Tibial nerve (tissue), 4 donors: ENCODE results near the gene COL6A2. TPM values are rescaled to one million over a fixed set of nuclear protein-coding genes. Genes with fewer than 3 reads are reported as not detected.
"Not testable (repeated sequence)": the region's sequence is repeated elsewhere in the genome, so short reads cannot be mapped to it uniquely, and the experiment has no call there.

Source experiments
- DNase-seq, 2 donors: peaks; one replicate each; pipeline ENCODE4 v3.0.0-alpha.2; 2019; ENCODE audit warnings: low spot score in 2 of 2
- H3K27ac ChIP-seq, 4 donors: fragments of 200-600 bp; sonication (generic) in 3 of 4; one replicate each; pipeline ENCODE4 v1.5.1; 2017 to 2019; ENCODE audit warnings: mild to moderate bottlenecking in 1 of 4
- H3K27me3 ChIP-seq, 2 donors: fragments of 200-600 bp; sonication (generic) in 1 of 2; one replicate each; pipeline versions ENCODE4 v1.5.1 to v1.6.0; 2017 to 2019
- H3K36me3 ChIP-seq, 3 donors: fragments of 200-600 bp; sonication (generic); one replicate each; pipeline ENCODE4 v1.5.1; 2018 to 2019
- H3K4me1 ChIP-seq, 4 donors: fragments of 200-600 bp; sonication (generic) in 3 of 4; one replicate each; pipeline ENCODE4 v1.5.1; 2017 to 2019
- H3K4me3 ChIP-seq, 4 donors: fragments of 200-600 bp; sonication (generic) in 3 of 4; one replicate each; pipeline ENCODE4 v1.5.1; 2017 to 2019; ENCODE audit warnings: mild to moderate bottlenecking in 1 of 4, moderate library complexity in 1 of 4
- H3K9me3 ChIP-seq, 4 donors: fragments of 200-600 bp; sonication (generic) in 3 of 4; one replicate each; pipeline ENCODE4 v1.5.1; 2017 to 2019
- EP300 ChIP-seq, 2 donors: sonication (generic); formaldehyde crosslinking; IDR thresholded peaks; one replicate each; pipeline ENCODE4 v1.6.1; 2017; ENCODE audit warnings: antibody characterized with exemption in 2 of 2, mild to moderate bottlenecking in 1 of 2
- POLR2A ChIP-seq, 2 donors: fragments of 450-650 bp; IDR thresholded peaks; one replicate each; pipeline ENCODE4 v1.6.1; 2017; ENCODE audit warnings: antibody characterized with exemption in 2 of 2, mild to moderate bottlenecking in 2 of 2, moderate library complexity in 2 of 2
- WGBS, 2 donors: methylation state at CpG; one replicate each; pipeline ENCODE4 v1.1.5; 2018; 5-methylcytosine and 5-hydroxymethylcytosine counted together
- total RNA-seq, 4 donors: library from RNA; depleted of rRNA; stranded (reverse); fragments of >200 nt; gene quantifications; one replicate each; pipeline ENCODE4 v1.1.0, GENCODE V29; 2016
- TF ChIP-seq, protein P1 (sequence below), 5 experiments: fragments of 200-600 bp in 3 of 5; fragments of 450-650 bp in 2 of 5; sonication (generic) in 3 of 5; IDR thresholded peaks; one replicate each; pipeline ENCODE4 v1.5.1; 2016 to 2019; ENCODE audit warnings: antibody characterized with exemption in 5 of 5, mild to moderate bottlenecking in 3 of 5, moderate library complexity in 2 of 5

Gene COL6A2
- total RNA-seq, 4 donors from 2014 or later = 470 to 1,210 (median 744) TPM

GRCh38 chr21:46067505-46068201, 30.3 kb upstream of the COL6A2 start:
- Histone ChIP-seq H3K4me1 (peaks cover 0 to 38% (median 23%) of the 10 kb centered on the region in 4 donors), H3K9me3 (peaks cover 0 to 4% (median 0%) of the 10 kb centered on the region in 4 donors), H3K36me3 (no peaks in the 10 kb centered on the region), H3K27me3 (peaks cover 0 to 5% of the 10 kb centered on the region in 2 donors), H3K27ac (peak overlapping the region; percentile 45 to 86 (median 78)), H3K4me3 (no peak overlapping the region)
- no peak for TF ChIP-seq EP300 (IDR thresholded peaks at IDR 0.05)
- TF ChIP-seq POLR2A (IDR thresholded peaks at IDR 0.05) = no peak
- TF ChIP-seq, protein P1, sequence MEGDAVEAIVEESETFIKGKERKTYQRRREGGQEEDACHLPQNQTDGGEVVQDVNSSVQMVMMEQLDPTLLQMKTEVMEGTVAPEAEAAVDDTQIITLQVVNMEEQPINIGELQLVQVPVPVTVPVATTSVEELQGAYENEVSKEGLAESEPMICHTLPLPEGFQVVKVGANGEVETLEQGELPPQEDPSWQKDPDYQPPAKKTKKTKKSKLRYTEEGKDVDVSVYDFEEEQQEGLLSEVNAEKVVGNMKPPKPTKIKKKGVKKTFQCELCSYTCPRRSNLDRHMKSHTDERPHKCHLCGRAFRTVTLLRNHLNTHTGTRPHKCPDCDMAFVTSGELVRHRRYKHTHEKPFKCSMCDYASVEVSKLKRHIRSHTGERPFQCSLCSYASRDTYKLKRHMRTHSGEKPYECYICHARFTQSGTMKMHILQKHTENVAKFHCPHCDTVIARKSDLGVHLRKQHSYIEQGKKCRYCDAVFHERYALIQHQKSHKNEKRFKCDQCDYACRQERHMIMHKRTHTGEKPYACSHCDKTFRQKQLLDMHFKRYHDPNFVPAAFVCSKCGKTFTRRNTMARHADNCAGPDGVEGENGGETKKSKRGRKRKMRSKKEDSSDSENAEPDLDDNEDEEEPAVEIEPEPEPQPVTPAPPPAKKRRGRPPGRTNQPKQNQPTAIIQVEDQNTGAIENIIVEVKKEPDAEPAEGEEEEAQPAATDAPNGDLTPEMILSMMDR (IDR thresholded peaks at IDR 0.05) = no peak
- 76 to 83% methylated on average over 28 to 32 of the region's 32 CpGs for WGBS, 2 donors
- DNase-seq = no peak

DNA sequence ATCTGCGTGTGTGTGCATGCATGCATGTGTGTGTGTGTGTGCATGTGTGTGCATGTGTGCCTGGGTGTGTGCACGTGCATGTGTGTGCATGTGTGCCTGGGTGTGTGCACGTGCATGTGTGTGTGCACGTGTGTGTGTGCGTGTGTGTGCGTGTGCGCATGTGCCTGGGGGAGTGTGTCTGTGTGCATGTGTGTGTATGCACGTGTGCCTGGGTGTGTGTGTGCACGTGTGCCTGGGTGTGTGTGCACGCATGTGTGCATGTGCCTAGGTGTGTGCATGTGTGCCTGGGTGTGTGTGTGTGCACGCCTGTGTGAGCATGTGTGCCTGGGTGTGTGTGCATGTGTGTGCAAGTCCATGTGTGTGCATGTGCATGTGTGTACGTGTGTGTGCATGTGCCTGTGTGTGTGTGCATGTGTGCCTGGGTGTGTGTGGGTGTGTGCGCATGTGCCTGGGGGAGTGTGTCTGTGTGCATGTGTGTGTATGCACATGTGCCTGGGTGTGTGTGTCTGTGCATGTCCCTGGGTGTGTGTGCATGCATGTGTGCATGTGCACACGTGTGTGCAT, 29.3 kb upstream of the COL6A2 start:
- TF ChIP-seq, protein P1 (IDR thresholded peaks at IDR 0.05) = no peak
- WGBS, 2 donors = 78 to 89% methylated on average over 12 to 13 of the region's 14 CpGs
- H3K27me3 ChIP-seq = peaks cover 0 to 5% of the 10 kb centered on the region in 2 donors
- no peak overlapping the region for H3K4me3 ChIP-seq
- no peaks in the 10 kb centered on the region for H3K36me3 ChIP-seq
- no peaks in the 10 kb centered on the region for H3K9me3 ChIP-seq
- DNase-seq = no peak
- H3K27ac ChIP-seq = no peak overlapping the region
- H3K4me1 ChIP-seq = peaks cover 0 to 38% (median 23%) of the 10 kb centered on the region in 4 donors

DNA sequence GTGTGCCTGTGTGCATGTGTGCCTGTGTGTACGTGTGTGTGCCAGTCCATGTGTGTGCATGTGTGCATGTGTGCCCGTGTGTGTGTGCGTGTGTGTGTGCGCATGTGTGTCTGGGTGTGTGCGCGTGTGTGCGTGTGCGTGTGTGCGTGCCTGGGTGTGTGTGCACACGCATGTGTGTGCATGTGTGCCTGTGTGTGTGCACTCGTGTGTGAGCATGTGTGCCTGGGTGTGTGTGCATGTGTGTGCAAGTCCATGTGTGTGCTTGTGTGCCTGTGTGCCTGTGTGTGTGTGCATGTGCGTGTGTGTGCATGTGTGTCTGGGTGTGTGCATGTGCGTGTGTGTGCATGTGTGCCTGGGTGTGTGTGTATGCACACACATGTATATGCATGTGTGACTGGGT, 28.7 kb upstream of the COL6A2 start:
- Histone ChIP-seq H3K9me3 (no peaks in the 10 kb centered on the region), H3K27me3 (peaks cover 0 to 5% of the 10 kb centered on the region in 2 donors), H3K4me1 (peaks cover 0 to 38% (median 23%) of the 10 kb centered on the region in 4 donors), H3K36me3 (no peaks in the 10 kb centered on the region), H3K27ac (no peak overlapping the region), H3K4me3 (no peak overlapping the region)
- no peak for DNase-seq
- TF ChIP-seq POLR2A (IDR thresholded peaks at IDR 0.05) = no peak
- TF ChIP-seq EP300 (IDR thresholded peaks at IDR 0.05) = no peak
- TF ChIP-seq, protein P1 (IDR thresholded peaks at IDR 0.05) = no peak
- WGBS, 2 donors = 81 to 87% methylated on average over 12 to 13 of the region's 13 CpGs

- TF ChIP-seq POLR2A (IDR thresholded peaks at IDR 0.05) = no peak
- TF ChIP-seq EP300 (IDR thresholded peaks at IDR 0.05) = no peak
- TF ChIP-seq, protein P1 (IDR thresholded peaks at IDR 0.05) = no peak
- Histone ChIP-seq H3K36me3 (no peaks in the 10 kb centered on the region), H3K27me3 (peaks cover 0 to 5% of the 10 kb centered on the region in 2 donors), H3K4me1 (peaks cover 0 to 36% (median 23%) of the 10 kb centered on the region in 4 donors), H3K27ac (no peak overlapping the region), H3K4me3 (no peak overlapping the region), H3K9me3 (no peaks in the 10 kb centered on the region)
- WGBS, 2 donors = 76 to 79% methylated on average over 21 of the region's 21 CpGs
- DNase-seq = no peak
Observed at GRCh38 chr21:46069719-46070279, 28.1 kb upstream of the COL6A2 start.

DNA sequence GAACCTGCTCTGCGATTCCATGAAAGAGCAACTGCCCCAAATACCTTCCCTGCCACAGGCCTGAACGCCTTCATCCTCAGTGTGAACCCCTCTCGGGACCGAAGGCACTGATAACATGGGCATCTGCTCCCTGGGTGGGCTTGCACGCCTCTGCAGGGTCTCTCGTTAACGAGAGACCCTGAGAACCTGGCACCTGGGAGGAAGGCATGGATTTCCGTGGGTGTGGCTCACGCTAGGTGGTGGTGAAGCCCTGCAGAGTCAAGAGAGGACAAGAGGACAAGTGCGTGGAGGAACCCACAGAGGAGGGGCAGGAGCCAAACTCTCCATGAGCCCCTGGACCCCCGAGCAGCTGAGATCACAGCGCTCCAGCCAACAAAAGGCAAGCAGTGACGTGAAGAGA, 26.8 kb upstream of the COL6A2 start:
- no peak overlapping the region for H3K4me3 ChIP-seq
- no peaks in the 10 kb centered on the region for H3K27me3 ChIP-seq
- H3K9me3 ChIP-seq = no peaks in the 10 kb centered on the region
- no peaks in the 10 kb centered on the region for H3K36me3 ChIP-seq
- WGBS, 2 donors = 83 to 87% methylated on average over 13 of the region's 13 CpGs
- no peak for TF ChIP-seq EP300 (IDR thresholded peaks at IDR 0.05)
- TF ChIP-seq POLR2A (IDR thresholded peaks at IDR 0.05) = no peak
- TF ChIP-seq, protein P1 (IDR thresholded peaks at IDR 0.05) = no peak
- no peak for DNase-seq
- H3K27ac ChIP-seq = no peak overlapping the region
- H3K4me1 ChIP-seq = peaks cover 0 to 23% (median 18%) of the 10 kb centered on the region in 4 donors

DNA sequence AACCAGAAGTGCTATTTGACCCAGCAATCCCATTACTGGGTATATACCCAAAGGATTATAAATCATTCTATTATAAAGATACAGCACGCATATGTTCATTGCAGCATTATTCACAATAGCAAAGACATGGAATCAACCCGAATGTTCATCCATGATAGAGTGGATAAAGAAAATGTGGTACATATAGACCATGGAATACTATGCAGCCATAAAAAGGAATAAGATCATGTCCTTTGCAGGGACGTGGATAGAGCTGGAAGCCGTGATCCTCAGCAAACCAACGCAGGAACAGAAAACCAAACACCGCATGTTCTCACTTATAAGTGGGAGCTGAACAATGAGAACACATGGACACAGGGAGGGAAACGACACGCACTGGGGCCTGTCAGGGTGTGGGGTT, 21.2 kb upstream of the COL6A2 start:
- not testable (repeated sequence) for DNase-seq, H3K4me3 ChIP-seq, H3K27ac ChIP-seq, H3K9me3 ChIP-seq, H3K27me3 ChIP-seq, H3K36me3 ChIP-seq
- H3K4me1 ChIP-seq = peaks cover 0 to 19% (median 1%) of the 10 kb centered on the region in 4 donors
- WGBS, 2 donors = 93 to 94% methylated on average over 8 of the region's 8 CpGs
